ENCODE measurements around the gene AKAP7. TPM values are rescaled to one million over a fixed set of nuclear protein-coding genes. Genes with fewer than 3 reads are reported as not detected.
"Not testable (repeated sequence)": the region's sequence is repeated elsewhere in the genome, so short reads cannot be mapped to it uniquely, and the experiment has no call there.

AKAP7 gene
- total and polyA plus RNA-seq, 5 donors = 9.3 to 16.2 (median 14.5) TPM

DNA sequence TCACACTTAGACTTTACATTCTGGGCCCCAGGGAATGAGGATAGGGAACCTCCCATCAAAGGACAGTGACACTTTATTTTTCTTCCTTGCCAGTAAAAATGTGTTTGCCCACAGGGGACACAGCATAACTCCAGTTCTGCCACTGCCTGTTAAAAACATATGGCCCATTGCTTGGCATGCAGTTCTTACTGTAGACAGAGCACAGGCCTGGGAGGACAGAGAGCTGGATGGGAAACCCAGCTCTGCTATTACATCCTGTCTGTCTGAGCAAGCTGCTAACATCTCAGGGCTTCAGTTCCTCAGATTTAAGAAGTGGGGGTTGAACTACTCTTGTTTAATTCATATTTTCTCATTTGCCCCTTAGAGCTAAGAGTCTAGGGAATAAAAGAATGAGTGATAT is 120.2 kb downstream of the AKAP7 start:
- Histone ChIP-seq H3K4me1 (ENCODE audit: control insufficient read depth, insufficient read depth, low read length) (no peaks in the 10 kb centered on the region), H3K27ac (ENCODE audit: low read length) (no peak overlapping the region), H3K4me3 (ENCODE audit: low read length) (no peak overlapping the region), H3K9me3 (ENCODE audit: control insufficient read depth, low read length) (no peaks in the 10 kb centered on the region), H3K27me3 (ENCODE audit: control insufficient read depth, insufficient read depth) (no peaks in the 10 kb centered on the region)
- no peak for ATAC-seq
- DNase-seq = no peak
- intact Hi-C loops (cut with DNase I) = no loop called here

- DNase-seq (no peak), ATAC-seq (no peak)
- intact Hi-C loops (cut with DNase I) = no loop called here
- no peaks in the 10 kb centered on the region for H3K4me1 ChIP-seq (ENCODE audit: control insufficient read depth, insufficient read depth, low read length)
- WGBS = 75% methylated on average over 2 of the region's 2 CpGs
- H3K4me3 ChIP-seq (ENCODE audit: low read length) = no peak overlapping the region
- no peaks in the 10 kb centered on the region for H3K27me3 ChIP-seq (ENCODE audit: control insufficient read depth, insufficient read depth)
- H3K9me3 ChIP-seq (ENCODE audit: control insufficient read depth, low read length) = no peaks in the 10 kb centered on the region
- H3K27ac ChIP-seq (ENCODE audit: low read length) = no peak overlapping the region
Measured at GRCh38 chr6:131255911-131256310, 120.6 kb downstream of the AKAP7 start.

GRCh38 chr6:131257104-131257503 is 121.8 kb downstream of the AKAP7 start:
- H3K27ac ChIP-seq (ENCODE audit: low read length) = no peak overlapping the region
- intact Hi-C loops (cut with DNase I) = no loop called here
- WGBS = 96% methylated on average over 2 of the region's 2 CpGs
- no peak overlapping the region for H3K4me3 ChIP-seq (ENCODE audit: low read length)
- ATAC-seq (no peak), DNase-seq (no peak)
- no peaks in the 10 kb centered on the region for H3K9me3 ChIP-seq (ENCODE audit: control insufficient read depth, low read length)
- no peaks in the 10 kb centered on the region for H3K27me3 ChIP-seq (ENCODE audit: control insufficient read depth, insufficient read depth)
- H3K4me1 ChIP-seq (ENCODE audit: control insufficient read depth, insufficient read depth, low read length) = no peaks in the 10 kb centered on the region

GRCh38 chr6:131258010-131258652 is 122.9 kb downstream of the AKAP7 start:
- 93% methylated on average over 2 of the region's 2 CpGs for WGBS
- no peaks in the 10 kb centered on the region for H3K27me3 ChIP-seq (ENCODE audit: control insufficient read depth, insufficient read depth)
- H3K4me1 ChIP-seq (ENCODE audit: control insufficient read depth, insufficient read depth, low read length) = no peaks in the 10 kb centered on the region
- ATAC-seq (no peak), DNase-seq (no peak)
- no peak overlapping the region for H3K4me3 ChIP-seq (ENCODE audit: low read length)
- intact Hi-C loops (cut with DNase I) = no loop called here
- H3K27ac ChIP-seq (ENCODE audit: low read length) = no peak overlapping the region
- no peaks in the 10 kb centered on the region for H3K9me3 ChIP-seq (ENCODE audit: control insufficient read depth, low read length)

DNA sequence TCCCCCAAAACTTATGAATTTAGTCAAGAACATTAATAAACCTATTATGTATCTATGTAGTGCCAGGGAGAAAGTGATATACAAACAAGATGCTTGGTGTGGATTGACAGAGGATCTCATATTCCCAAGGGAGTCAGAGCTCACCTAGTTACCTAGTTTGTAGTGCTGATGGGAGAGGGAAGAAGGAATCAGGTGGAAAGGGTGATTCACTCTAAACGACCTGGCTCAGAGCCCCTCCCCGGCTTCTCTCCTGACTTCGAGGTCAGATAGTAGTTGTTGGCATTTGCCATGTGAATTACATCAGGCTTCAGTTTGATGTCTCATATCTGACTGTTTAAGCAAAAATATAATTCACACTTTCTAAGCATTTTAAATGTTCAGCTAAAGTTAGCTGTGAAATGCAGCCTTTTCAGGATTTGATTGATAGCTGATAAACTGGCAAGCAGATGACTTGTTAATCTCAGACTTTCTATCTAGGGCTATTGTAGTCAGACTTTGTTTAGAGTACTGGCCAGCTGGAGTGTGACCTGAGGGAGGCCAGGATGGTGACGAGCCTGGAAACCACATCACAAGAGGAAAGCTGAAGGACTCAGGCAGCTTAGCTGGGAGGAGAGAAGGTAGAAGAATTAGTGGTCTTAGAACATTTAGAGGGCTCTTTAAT is 123.7 kb downstream of the AKAP7 start:
- H3K4me1 ChIP-seq (ENCODE audit: control insufficient read depth, insufficient read depth, low read length) = no peaks in the 10 kb centered on the region
- DNase-seq (no peak), ATAC-seq (no peak)
- no peak overlapping the region for H3K27ac ChIP-seq (ENCODE audit: low read length)
- no peak overlapping the region for H3K4me3 ChIP-seq (ENCODE audit: low read length)
- H3K27me3 ChIP-seq (ENCODE audit: control insufficient read depth, insufficient read depth) = no peaks in the 10 kb centered on the region
- intact Hi-C loops (cut with DNase I) = no loop called here
- WGBS = 42% methylated on average over 4 of the region's 4 CpGs
- no peaks in the 10 kb centered on the region for H3K9me3 ChIP-seq (ENCODE audit: control insufficient read depth, low read length)

GRCh38 chr6:131260960-131261359 is 125.7 kb downstream of the AKAP7 start:
- H3K27ac ChIP-seq (ENCODE audit: low read length); H3K9me3 ChIP-seq (ENCODE audit: control insufficient read depth, low read length); ATAC-seq; intact Hi-C loops (cut with DNase I); H3K4me1 ChIP-seq (ENCODE audit: control insufficient read depth, insufficient read depth, low read length); H3K27me3 ChIP-seq (ENCODE audit: control insufficient read depth, insufficient read depth); DNase-seq; H3K4me3 ChIP-seq (ENCODE audit: low read length): not testable (repeated sequence)
- 98% methylated on average over 6 of the region's 6 CpGs for WGBS

DNA sequence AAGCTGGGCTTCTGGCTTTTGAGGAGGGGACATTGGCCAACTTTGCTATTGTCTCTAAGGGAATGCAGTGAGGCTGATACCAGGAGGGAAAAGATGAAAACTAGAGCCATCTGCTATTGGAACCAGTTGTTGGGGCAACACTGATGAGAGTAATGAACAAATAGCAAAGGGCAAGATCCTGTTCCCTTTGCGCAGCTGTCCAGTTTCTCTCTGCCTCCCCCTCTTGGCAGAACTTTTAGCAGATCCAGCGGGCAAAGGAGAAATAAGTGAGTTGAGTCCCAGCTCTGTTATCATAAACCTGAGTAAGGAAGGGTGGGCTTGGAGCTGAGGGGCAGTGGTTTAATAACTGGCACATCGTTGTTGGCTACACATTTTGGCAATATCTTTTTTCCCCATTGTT is 126.8 kb downstream of the AKAP7 start:
- Histone ChIP-seq H3K4me1 (ENCODE audit: control insufficient read depth, insufficient read depth, low read length) (no peaks in the 10 kb centered on the region), H3K4me3 (ENCODE audit: low read length) (no peak overlapping the region), H3K9me3 (ENCODE audit: control insufficient read depth, low read length) (no peaks in the 10 kb centered on the region), H3K27me3 (ENCODE audit: control insufficient read depth, insufficient read depth) (no peaks in the 10 kb centered on the region), H3K27ac (ENCODE audit: low read length) (no peak overlapping the region)
- no peak for DNase-seq
- WGBS = 95% methylated on average over 3 of the region's 3 CpGs
- ATAC-seq = no peak
- intact Hi-C loops (cut with DNase I) = no loop called here

DNA sequence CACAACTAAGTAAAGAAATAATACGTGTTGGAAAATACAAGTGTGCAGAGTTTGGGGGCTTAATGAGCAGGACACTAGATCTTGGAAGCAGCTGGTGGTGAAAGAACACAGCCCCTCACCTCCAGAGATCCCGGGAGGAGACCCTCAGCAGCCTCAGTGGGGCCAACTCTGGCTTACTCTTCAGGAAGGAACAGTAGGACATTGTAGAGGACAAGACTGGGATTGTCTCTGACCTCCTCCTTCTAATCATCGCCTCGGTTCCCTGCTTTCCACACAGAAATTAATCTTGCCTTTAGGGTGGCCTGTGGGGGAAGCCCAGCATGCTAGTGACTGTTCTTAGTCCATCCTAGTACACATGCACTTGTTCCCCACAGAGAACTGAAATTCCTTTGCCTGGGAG is 130.7 kb downstream of the AKAP7 start:
- intact Hi-C loops (cut with DNase I) = no loop called here
- Histone ChIP-seq H3K27ac (ENCODE audit: low read length) (no peak overlapping the region), H3K4me1 (ENCODE audit: control insufficient read depth, insufficient read depth, low read length) (no peaks in the 10 kb centered on the region), H3K27me3 (ENCODE audit: control insufficient read depth, insufficient read depth) (no peaks in the 10 kb centered on the region), H3K4me3 (ENCODE audit: low read length) (no peak overlapping the region), H3K9me3 (ENCODE audit: control insufficient read depth, low read length) (no peaks in the 10 kb centered on the region)
- no peak for DNase-seq
- no peak for ATAC-seq
- WGBS = 79% methylated on average over 4 of the region's 4 CpGs

- no peak overlapping the region for H3K4me3 ChIP-seq (ENCODE audit: low read length)
- 97% methylated on average over 5 of the region's 5 CpGs for WGBS
- ATAC-seq (no peak), DNase-seq (no peak)
- intact Hi-C loops (cut with DNase I) = no loop called here
- no peaks in the 10 kb centered on the region for H3K4me1 ChIP-seq (ENCODE audit: control insufficient read depth, insufficient read depth, low read length)
- no peaks in the 10 kb centered on the region for H3K9me3 ChIP-seq (ENCODE audit: control insufficient read depth, low read length)
- H3K27me3 ChIP-seq (ENCODE audit: control insufficient read depth, insufficient read depth) = no peaks in the 10 kb centered on the region
- no peak overlapping the region for H3K27ac ChIP-seq (ENCODE audit: low read length)
Measured at GRCh38 chr6:131268303-131268702, 133.0 kb downstream of the AKAP7 start.

DNA sequence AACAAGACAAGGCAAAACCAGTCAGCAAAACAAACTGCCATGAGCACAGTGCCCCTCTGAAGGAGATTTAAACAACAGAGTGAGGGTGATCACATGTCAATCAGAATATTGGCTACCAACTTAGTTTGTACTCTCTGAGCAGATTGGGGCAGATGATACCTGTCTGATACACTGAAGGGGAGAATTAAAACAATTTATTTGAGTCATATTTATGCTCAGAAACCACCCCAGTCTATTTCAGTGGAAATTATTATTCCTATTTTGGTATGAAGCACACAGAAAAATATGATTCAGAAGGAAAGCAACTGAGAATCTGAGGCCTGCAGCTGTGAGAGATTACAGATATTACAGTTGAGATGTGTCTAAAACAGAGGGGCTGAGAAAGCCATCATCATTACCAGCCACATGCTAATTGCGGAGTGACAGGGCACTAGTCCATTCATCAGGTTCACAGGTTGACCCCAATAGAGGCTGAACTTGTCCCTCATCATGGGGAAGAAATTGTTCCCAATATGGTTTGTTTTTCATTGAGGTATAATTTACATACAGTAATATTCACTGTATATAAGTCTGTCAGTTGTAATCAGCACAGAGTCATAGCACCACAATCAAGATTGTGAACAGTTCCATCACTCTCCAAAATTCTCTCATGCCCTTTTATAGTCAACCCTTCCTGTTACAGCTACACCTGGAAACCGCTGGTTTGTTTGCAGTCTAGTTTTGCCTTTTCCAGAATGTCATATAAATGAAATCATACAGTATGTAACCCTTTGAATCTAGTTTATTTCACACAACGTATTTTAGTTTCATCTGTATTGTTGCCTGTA is 134.5 kb downstream of the AKAP7 start:
- intact Hi-C loops (cut with DNase I) = no loop called here
- Histone ChIP-seq H3K4me1 (ENCODE audit: control insufficient read depth, insufficient read depth, low read length) (no peaks in the 10 kb centered on the region), H3K4me3 (ENCODE audit: low read length) (no peak overlapping the region), H3K9me3 (ENCODE audit: control insufficient read depth, low read length) (no peaks in the 10 kb centered on the region), H3K27ac (ENCODE audit: low read length) (no peak overlapping the region), H3K27me3 (ENCODE audit: control insufficient read depth, insufficient read depth) (no peaks in the 10 kb centered on the region)
- 97% methylated on average over 3 of the region's 3 CpGs for WGBS
- no peak for ATAC-seq
- no peak for DNase-seq

DNA sequence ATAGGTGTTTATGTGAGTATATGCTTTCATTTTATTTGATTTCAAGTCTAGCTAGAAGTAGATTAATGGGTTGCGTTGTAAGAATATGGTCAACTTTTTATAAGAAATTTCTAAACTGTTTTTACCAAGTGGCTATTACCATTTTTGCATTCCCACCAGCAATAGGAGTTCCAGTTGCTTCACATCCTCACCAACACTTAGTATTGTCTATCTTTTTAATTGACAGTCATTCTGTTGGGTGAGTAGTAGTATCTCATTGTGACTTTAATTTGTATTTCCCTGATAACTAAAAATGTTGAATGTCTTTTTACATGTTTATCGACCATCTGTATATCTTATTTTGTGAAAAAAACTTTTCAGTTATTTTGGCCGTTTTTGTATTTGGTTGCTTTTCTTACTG is 135.3 kb downstream of the AKAP7 start:
- H3K4me1 ChIP-seq (ENCODE audit: control insufficient read depth, insufficient read depth, low read length) = no peaks in the 10 kb centered on the region
- H3K9me3 ChIP-seq (ENCODE audit: control insufficient read depth, low read length) = no peaks in the 10 kb centered on the region
- H3K4me3 ChIP-seq (ENCODE audit: low read length) = no peak overlapping the region
- intact Hi-C loops (cut with DNase I) = no loop called here
- no peak overlapping the region for H3K27ac ChIP-seq (ENCODE audit: low read length)
- no peaks in the 10 kb centered on the region for H3K27me3 ChIP-seq (ENCODE audit: control insufficient read depth, insufficient read depth)
- DNase-seq (no peak), ATAC-seq (no peak)
- WGBS = 98% methylated on average over 3 of the region's 3 CpGs

Measured in right cardiac atrium (tissue), 5 donors.